GM13977 (cell line): ENCODE results near the gene CDH4.

ENCODE experiments used
- DNase-seq: peaks from one replicate; pipeline ENCODE4 v3.0.0; 2012; ENCODE audit warnings: low spot score
- in situ Hi-C: fragments of 300-500 bp; cut with MboI; formaldehyde crosslinking; loops from one replicate; pipeline ENCODE4 v1.12.0; 2022; ENCODE audit warnings: low sequenced_read_pairs, low pct_unique_long_range_greater_than_20kb, mixed read lengths, inconsistent platforms; ENCODE audit not compliant: unreplicated experiment
- TF ChIP-seq, protein P1 (sequence below): IDR thresholded peaks from 2 replicates; pipeline ENCODE4 v1.5.1; 2012; ENCODE audit warnings: mild to moderate bottlenecking, control low read depth; ENCODE audit not compliant: insufficient read depth; ENCODE audit errors: extremely low read depth, missing control alignments

Gene CDH4

DNA sequence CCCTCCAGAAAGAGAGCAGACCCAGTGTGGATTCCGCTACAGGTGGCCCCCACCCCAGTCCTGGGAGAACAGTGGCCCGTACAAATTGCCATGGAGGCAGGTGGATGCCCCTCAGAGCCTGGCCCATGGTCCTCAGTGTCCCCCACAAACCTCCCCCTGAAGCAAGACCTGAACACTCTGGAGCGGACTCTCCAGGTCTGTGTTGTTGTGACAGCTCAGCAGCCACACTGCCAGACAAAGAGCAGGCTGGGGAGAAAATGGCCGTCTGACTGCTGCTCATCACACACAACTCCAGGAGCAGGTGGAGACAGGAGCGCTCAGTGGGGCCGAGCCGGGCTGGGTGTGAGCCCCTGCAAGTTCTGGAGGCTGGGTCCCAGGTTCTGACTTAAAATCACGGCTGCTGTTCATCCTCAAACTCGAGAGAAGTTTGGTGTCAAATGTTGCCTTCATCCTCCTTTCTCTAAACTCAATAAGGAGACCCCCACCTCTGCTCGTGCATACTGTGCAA is 241.8 kb downstream of the CDH4 start:
- DNase-seq = no peak
- in situ Hi-C loops = no loop called here
- TF ChIP-seq, protein P1, sequence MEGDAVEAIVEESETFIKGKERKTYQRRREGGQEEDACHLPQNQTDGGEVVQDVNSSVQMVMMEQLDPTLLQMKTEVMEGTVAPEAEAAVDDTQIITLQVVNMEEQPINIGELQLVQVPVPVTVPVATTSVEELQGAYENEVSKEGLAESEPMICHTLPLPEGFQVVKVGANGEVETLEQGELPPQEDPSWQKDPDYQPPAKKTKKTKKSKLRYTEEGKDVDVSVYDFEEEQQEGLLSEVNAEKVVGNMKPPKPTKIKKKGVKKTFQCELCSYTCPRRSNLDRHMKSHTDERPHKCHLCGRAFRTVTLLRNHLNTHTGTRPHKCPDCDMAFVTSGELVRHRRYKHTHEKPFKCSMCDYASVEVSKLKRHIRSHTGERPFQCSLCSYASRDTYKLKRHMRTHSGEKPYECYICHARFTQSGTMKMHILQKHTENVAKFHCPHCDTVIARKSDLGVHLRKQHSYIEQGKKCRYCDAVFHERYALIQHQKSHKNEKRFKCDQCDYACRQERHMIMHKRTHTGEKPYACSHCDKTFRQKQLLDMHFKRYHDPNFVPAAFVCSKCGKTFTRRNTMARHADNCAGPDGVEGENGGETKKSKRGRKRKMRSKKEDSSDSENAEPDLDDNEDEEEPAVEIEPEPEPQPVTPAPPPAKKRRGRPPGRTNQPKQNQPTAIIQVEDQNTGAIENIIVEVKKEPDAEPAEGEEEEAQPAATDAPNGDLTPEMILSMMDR = no peak

DNA sequence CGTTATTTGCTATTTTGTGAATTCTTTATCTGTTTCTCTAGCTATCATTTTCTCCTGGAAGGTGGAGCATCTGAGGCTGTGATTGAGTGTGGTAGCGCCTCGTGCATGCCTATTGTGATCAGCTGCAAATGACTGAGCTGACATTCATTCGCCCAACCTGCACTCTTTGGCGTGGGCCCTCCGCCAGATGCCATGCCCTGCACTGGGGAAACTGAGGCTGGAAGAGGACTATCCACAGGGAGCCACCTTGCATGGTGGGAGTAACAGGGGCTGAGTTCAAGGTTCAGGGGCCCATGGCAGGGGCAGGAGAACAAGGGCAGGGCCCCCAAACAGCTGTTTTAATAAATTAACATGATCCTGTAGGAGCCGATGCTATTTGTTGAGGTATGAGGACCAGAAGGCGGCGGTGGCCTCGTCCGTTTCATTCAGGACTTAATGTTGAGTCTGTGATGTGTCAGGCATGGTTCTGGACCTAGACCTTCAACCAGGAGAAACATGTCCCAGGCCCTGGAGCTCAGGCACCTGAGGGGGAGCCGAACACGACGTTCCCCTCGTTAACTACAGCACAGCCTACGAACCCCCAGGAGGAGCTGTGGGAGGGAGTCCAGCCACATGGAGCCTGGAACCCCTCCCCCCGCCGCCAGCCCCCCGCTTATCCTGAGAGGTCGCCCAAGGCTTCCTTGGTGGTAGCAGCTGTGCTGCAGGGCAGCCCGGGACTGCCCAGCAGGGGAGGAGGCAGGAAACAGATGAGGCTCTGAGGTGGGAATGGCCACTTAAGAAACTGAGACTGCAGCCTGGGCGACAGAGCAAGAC is 242.9 kb downstream of the CDH4 start:
- in situ Hi-C loops = no loop called here
- no peak for DNase-seq
- TF ChIP-seq, protein P1 = no peak

DNA sequence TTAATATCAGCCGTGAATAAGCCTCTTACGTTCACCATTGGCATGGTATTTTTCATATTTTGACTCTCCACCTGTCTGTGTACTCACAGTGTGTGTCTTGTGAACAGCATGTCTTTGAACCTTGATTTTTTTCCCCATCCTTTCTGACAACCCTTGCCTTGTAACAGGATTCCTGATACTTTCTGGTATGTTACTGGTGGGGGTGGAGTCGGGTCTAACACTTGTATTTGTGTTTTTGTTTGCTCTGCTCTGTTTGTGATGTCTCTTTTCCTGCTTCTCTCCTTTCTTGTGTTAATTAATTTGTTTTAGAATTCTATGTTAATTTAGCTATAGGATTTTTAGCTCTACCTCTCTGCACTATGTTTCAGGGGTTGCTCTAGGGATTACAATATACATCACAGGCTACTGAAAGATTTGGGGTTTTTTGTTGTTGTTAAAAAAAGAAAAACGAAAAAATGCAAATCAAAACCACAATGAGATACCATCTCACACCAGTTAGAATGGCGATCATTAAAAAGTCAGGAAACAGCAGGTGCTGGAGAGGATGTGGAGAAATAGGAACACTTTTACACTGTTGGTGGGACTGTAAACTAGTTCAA is 245.1 kb downstream of the CDH4 start:
- in situ Hi-C loops = no loop called here
- DNase-seq = no peak
- TF ChIP-seq, protein P1 = no peak

DNA sequence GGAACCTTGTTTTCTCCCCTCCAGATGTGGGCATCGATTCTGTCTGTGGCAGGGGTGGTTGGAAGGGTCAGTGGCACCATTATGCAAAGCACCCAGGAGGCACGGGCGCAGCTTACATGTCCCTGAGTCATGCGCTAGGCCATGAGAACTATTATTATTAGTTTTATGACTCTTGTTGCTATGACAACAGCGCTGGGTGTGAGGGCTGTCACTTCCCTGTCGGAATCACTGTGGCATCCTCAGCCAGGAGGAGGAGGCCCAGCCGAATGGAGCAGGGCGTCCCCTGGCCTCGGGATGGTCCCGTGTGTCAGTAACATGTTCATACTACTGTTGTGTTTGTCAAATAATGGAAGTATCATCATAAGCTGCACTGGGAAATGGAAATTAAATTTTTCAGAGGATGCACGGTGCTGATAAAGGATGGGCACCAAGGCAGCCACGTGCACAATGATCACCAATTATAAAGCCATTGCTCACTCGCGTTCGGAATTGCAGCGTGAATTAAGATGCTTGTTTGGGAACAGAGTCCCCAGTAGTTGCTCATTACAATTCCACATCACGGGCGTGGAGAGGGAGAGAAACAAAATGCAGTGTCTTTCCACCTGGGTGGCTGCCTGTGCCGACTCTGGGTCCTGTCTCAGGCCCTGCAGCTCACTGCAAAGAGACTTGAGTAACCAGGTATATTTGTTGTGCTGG is 247.9 kb downstream of the CDH4 start:
- in situ Hi-C loops = no loop called here
- TF ChIP-seq, protein P1 = no peak
- no peak for DNase-seq

DNA sequence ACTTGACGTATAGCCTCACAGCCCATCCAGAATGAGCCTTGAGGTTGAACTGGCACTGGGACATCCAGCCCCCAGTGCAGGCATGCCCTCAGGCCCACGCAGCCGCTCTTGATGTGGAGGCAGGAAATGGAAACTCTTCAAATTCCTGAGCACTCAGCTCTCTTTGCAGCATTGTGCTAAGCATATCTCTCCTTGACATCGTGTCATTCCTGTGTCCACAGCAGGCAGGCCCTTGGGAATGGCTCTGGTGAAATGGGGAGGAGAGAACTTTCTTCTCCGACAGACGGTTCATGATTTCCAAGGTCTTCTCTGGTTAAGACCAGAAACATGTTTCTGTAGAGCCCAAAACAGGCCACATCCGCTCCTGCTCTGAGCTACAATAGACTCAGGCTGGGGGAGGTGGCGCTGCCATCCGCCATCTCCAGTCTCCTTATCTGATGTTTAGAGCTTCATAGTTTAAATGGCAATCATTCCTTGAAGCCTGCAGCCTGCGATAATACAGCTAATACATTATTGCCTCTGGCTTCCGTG is 248.8 kb downstream of the CDH4 start:
- in situ Hi-C loops = no loop called here
- TF ChIP-seq, protein P1 = no peak
- DNase-seq = no peak

DNA sequence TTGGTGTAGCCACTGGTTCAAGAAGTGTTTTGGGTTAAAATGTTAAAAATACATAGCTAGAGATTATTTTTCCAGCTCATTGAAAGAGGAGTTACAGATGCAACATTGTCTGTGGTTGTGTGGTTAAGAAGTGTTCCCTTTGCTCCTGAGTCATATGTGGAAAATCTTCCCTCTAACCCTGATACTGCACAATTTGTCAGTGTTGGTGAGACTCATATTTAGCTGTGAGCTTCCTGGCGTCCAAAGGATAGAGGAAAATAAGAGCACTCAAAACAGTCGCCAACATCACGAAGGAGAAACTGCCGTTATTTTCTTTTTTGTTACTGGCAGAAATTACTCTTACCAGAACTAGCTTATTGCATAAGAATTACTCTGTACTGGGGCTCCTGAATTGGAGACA is 250.4 kb downstream of the CDH4 start:
- in situ Hi-C loops = no loop called here
- TF ChIP-seq, protein P1 = no peak
- DNase-seq = no peak
